Measurements from ENCODE around the gene ZCCHC24. TPM values are rescaled to one million over a fixed set of nuclear protein-coding genes. Genes with fewer than 3 reads are reported as not detected.

ZCCHC24 gene
- total RNA-seq, 1 donor from 2014 or later: 5.9 TPM

DNA sequence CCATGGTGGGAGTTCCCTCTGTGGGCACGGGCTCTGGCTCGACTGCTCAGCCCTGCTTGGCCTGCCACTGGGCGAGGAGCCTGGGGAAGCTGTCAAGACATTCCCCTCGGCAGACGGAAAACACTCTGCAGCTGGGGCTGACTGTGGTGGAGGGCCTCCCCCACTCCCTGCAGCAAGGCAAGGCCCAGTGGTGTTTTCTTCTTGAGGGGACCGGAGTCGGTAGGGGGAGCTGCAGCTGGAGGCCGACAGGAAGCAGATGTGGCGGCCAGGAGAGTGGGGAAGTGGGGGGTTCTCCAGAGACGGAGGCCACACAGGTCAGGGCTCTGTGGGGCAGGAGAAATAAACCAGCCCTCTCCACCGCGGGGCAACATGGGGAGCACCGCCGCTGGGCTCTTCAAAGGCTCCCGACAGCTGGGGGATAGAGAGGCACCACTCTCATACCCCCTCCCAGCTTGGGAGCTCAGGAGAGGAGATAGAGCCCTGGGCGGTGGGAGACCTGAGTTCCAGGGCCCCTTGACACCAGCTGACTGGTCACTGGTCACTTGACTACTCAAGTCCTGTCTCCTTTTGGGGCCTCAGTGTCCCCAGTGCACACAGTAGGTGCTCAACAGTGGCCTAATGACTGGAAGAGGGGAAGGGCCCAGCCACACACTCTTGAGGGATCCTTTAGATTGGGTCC is 54.7 kb downstream of the ZCCHC24 start:
- Mint-ChIP-seq H3K9me3 (no peaks in the 10 kb centered on the region), H3K4me1 (no peaks in the 10 kb centered on the region), H3K36me3 (peaks cover 2% of the 10 kb centered on the region), H3K4me3 (no peak overlapping the region), H3K27me3 (ENCODE audit: insufficient read depth, low read depth) (no peaks in the 10 kb centered on the region), H3K27ac (peak overlapping the region; percentile 53)
- Histone ChIP-seq H3K27me3 (no peaks in the 10 kb centered on the region), H4K20me1 (ENCODE audit: low read depth) (no peaks in the 10 kb centered on the region), H3K9ac (no peak overlapping the region), H3K36me3 (no peaks in the 10 kb centered on the region), H3F3A (ENCODE audit: low read depth) (no peaks in the 10 kb centered on the region), H3K27ac (no peak overlapping the region), H3K4me2 (no peak overlapping the region), H3K4me1 (no peaks in the 10 kb centered on the region), H3K4me3 (no peak overlapping the region), H3K79me2 (ENCODE audit: low read depth) (no peaks in the 10 kb centered on the region), H2AFZ (replicated peaks) (no peak overlapping the region), H3K9me3 (ENCODE audit: low read depth) (no peaks in the 10 kb centered on the region)
- no peak for DNase-seq (ENCODE audit: low spot score)
- TF ChIP-seq EZH2 (IDR thresholded peaks at IDR 0.05) (no peak), EZH2phosphoT487 (IDR thresholded peaks at IDR 0.05) (no peak)
- TF ChIP-seq, protein P1, sequence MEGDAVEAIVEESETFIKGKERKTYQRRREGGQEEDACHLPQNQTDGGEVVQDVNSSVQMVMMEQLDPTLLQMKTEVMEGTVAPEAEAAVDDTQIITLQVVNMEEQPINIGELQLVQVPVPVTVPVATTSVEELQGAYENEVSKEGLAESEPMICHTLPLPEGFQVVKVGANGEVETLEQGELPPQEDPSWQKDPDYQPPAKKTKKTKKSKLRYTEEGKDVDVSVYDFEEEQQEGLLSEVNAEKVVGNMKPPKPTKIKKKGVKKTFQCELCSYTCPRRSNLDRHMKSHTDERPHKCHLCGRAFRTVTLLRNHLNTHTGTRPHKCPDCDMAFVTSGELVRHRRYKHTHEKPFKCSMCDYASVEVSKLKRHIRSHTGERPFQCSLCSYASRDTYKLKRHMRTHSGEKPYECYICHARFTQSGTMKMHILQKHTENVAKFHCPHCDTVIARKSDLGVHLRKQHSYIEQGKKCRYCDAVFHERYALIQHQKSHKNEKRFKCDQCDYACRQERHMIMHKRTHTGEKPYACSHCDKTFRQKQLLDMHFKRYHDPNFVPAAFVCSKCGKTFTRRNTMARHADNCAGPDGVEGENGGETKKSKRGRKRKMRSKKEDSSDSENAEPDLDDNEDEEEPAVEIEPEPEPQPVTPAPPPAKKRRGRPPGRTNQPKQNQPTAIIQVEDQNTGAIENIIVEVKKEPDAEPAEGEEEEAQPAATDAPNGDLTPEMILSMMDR (IDR thresholded peaks at IDR 0.05): no peak

DNA sequence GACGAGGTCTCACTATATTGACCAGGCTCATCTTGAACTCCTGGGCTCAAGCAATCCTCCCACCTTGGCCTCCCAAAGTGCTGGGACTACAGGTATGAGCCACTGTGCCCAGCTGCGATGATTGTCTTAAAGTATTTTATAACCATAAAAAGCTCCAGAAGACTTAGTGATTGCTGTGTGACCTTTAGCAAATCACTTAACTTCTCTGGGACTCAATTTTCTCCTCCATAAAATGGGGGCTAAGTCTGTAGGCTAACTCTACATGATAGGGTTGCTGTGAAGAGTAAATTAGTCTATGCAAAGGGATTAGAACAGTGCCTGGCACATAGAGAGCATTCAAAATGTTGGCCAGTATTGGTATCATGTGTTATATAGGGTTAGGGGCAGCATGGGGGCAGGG is 55.4 kb downstream of the ZCCHC24 start:
- no peaks in the 10 kb centered on the region for H3K9me3 ChIP-seq (ENCODE audit: low read depth)
- H3K79me2 ChIP-seq (ENCODE audit: low read depth): no peaks in the 10 kb centered on the region
- H3K4me2 ChIP-seq: no peak overlapping the region
- H4K20me1 ChIP-seq (ENCODE audit: low read depth): no peaks in the 10 kb centered on the region
- H3F3A ChIP-seq (ENCODE audit: low read depth): no peaks in the 10 kb centered on the region
- H3K27ac Mint-ChIP-seq: no peak overlapping the region
- no peaks in the 10 kb centered on the region for H3K27me3 ChIP-seq
- H2AFZ ChIP-seq (replicated peaks): no peak overlapping the region
- no peak overlapping the region for H3K9ac ChIP-seq
- no peaks in the 10 kb centered on the region for H3K27me3 Mint-ChIP-seq (ENCODE audit: insufficient read depth, low read depth)
- no peak for TF ChIP-seq EZH2phosphoT487 (IDR thresholded peaks at IDR 0.05)
- no peak for TF ChIP-seq EZH2 (IDR thresholded peaks at IDR 0.05)
- TF ChIP-seq, protein P1 (IDR thresholded peaks at IDR 0.05): no peak
- no peak overlapping the region for H3K4me3 Mint-ChIP-seq
- no peaks in the 10 kb centered on the region for H3K9me3 Mint-ChIP-seq
- H3K36me3 Mint-ChIP-seq: peaks cover 2% of the 10 kb centered on the region
- H3K27ac ChIP-seq: no peak overlapping the region
- H3K36me3 ChIP-seq: no peaks in the 10 kb centered on the region
- DNase-seq (ENCODE audit: low spot score): no peak
- no peaks in the 10 kb centered on the region for H3K4me1 Mint-ChIP-seq
- H3K4me1 ChIP-seq: no peaks in the 10 kb centered on the region
- H3K4me3 ChIP-seq: no peak overlapping the region

DNA sequence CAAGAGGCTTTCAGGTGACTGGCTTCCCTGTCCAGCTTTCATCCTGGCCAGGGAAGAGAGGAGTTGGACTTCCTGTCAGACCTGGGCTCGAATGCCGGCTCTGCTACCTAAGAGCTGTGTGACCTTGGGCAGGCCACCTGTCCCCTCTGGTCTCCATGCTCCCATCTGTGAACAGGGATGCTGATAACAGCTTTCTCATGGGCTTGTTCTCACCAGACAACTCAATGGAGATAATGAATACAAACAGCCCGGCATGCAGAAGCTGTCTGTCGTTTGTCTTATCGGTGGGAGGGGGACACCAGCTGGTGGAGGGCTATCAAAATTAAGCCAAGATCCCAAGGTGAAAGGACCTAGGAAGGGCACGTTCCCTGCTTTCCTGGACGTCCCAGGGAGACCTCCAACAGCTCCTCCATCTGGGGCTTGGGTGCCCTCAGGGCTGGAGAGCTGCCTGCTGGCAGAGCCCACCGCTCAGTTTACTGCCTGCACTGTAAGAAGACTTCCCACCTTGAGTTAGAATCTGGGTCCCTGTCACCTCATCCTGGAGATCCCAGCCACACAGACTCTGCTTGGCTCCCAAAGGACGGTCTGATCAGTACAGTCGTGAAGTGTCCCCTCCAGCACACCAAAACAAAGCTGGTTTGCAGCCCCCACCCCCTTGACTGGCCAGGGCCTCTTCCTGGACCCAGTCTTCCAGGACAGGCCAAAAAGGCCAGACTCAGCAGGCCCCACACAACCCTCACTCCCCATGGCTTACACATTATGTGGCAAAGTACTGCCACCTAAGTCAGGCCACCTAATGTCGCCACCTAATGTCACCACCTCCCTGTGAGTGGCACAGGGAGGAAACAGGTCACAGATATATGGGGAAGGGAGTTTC is 57.2 kb downstream of the ZCCHC24 start:
- no peaks in the 10 kb centered on the region for H3K79me2 ChIP-seq (ENCODE audit: low read depth)
- TF ChIP-seq EZH2 (IDR thresholded peaks at IDR 0.05): no peak
- TF ChIP-seq, protein P1 (IDR thresholded peaks at IDR 0.05): no peak
- no peak for TF ChIP-seq EZH2phosphoT487 (IDR thresholded peaks at IDR 0.05)
- H4K20me1 ChIP-seq (ENCODE audit: low read depth): no peaks in the 10 kb centered on the region
- H3K36me3 ChIP-seq: no peaks in the 10 kb centered on the region
- H3K4me3 Mint-ChIP-seq: no peak overlapping the region
- no peak overlapping the region for H3K4me3 ChIP-seq
- no peaks in the 10 kb centered on the region for H3K27me3 ChIP-seq
- no peak overlapping the region for H3K27ac ChIP-seq
- H3K4me1 ChIP-seq: no peaks in the 10 kb centered on the region
- no peaks in the 10 kb centered on the region for H3K9me3 Mint-ChIP-seq
- no peaks in the 10 kb centered on the region for H3K9me3 ChIP-seq (ENCODE audit: low read depth)
- H3K27me3 Mint-ChIP-seq (ENCODE audit: insufficient read depth, low read depth): no peaks in the 10 kb centered on the region
- no peaks in the 10 kb centered on the region for H3K4me1 Mint-ChIP-seq
- H3K27ac Mint-ChIP-seq: peak overlapping the region; percentile 57
- H3K36me3 Mint-ChIP-seq: no peaks in the 10 kb centered on the region
- no peak overlapping the region for H3K9ac ChIP-seq
- no peaks in the 10 kb centered on the region for H3F3A ChIP-seq (ENCODE audit: low read depth)
- no peak for DNase-seq (ENCODE audit: low spot score)
- no peak overlapping the region for H3K4me2 ChIP-seq
- no peak overlapping the region for H2AFZ ChIP-seq (replicated peaks)
